H9 (cell line): ENCODE data around the gene RGN. TPM values are rescaled to one million over a fixed set of nuclear protein-coding genes. Genes with fewer than 3 reads are reported as not detected.

Experiments used
- DNase-seq: peaks from one replicate; pipeline ENCODE4 v3.0.0-alpha.2; 2017
- H2AFZ ChIP-seq: one replicate; pipeline ENCODE4 v1.6.1; 2013; ENCODE audit warnings: mild to moderate bottlenecking, low read length, control low read depth, moderate library complexity
- H2AK5ac ChIP-seq: 2 replicates; pipeline ENCODE4 v1.6.1; 2013; ENCODE audit warnings: low read length, control low read depth, mixed read lengths; ENCODE audit not compliant: insufficient read length
- H2BK120ac ChIP-seq: one replicate; pipeline ENCODE4 v1.6.1; 2013; ENCODE audit warnings: low read depth, mild to moderate bottlenecking, low read length, control low read depth, inconsistent platforms; ENCODE audit not compliant: poor library complexity, severe bottlenecking
- H2BK12ac ChIP-seq: 2 replicates; pipeline ENCODE4 v1.6.1; 2013; ENCODE audit warnings: low read length, control low read depth, mixed read lengths, low read depth; ENCODE audit not compliant: insufficient read length
- H2BK15ac ChIP-seq: 2 replicates; pipeline ENCODE4 v1.6.1; 2013; ENCODE audit warnings: low read depth, low read length, control low read depth
- H2BK20ac ChIP-seq: one replicate; pipeline ENCODE4 v1.6.1; 2013; ENCODE audit warnings: low read depth, mild to moderate bottlenecking, low read length, control low read depth, inconsistent platforms; ENCODE audit not compliant: poor library complexity, severe bottlenecking
- H2BK5ac ChIP-seq: 2 replicates; pipeline ENCODE4 v1.6.1; 2013; ENCODE audit warnings: low read length, control low read depth, mixed read lengths; ENCODE audit not compliant: insufficient read length
- H3K14ac ChIP-seq: 2 replicates; pipeline ENCODE4 v1.6.1; 2013; ENCODE audit warnings: low read length, control low read depth; ENCODE audit not compliant: insufficient read depth
- H3K18ac ChIP-seq: 2 replicates; pipeline ENCODE4 v1.6.1; 2013; ENCODE audit warnings: low read depth, mild to moderate bottlenecking, mixed read lengths, low read length, control low read depth; ENCODE audit not compliant: insufficient read length
- H3K23ac ChIP-seq: 2 replicates; pipeline ENCODE4 v1.6.1; 2013; ENCODE audit warnings: low read length, control low read depth, mixed read lengths, low read depth; ENCODE audit not compliant: insufficient read length
- H3K23me2 ChIP-seq: 2 replicates; pipeline ENCODE4 v1.6.1; 2013; ENCODE audit warnings: low read depth, mild to moderate bottlenecking, mixed read lengths, low read length, control low read depth; ENCODE audit not compliant: insufficient read length, poor library complexity, severe bottlenecking
- H3K27ac ChIP-seq: 2 replicates; pipeline ENCODE4 v1.5.1; 2013; ENCODE audit warnings: low read length, control low read depth, mixed read lengths, low read depth; ENCODE audit not compliant: insufficient read length
- H3K27me3 ChIP-seq: 2 replicates; pipeline ENCODE4 v1.6.1; 2013; ENCODE audit warnings: low read length, control low read depth, inconsistent platforms; ENCODE audit not compliant: insufficient read depth
- H3K4ac ChIP-seq: 2 replicates; pipeline ENCODE4 v1.6.1; 2013; ENCODE audit warnings: low read depth, mild to moderate bottlenecking, control low read depth, inconsistent platforms, low read length, moderate library complexity
- H3K4me1 ChIP-seq: 2 replicates; pipeline ENCODE4 v1.6.1; 2013; ENCODE audit warnings: low read length, control low read depth, inconsistent platforms; ENCODE audit not compliant: insufficient read depth
- H3K4me2 ChIP-seq: 2 replicates; pipeline ENCODE4 v1.6.1; 2013; ENCODE audit warnings: low read length, control low read depth, mixed read lengths; ENCODE audit not compliant: insufficient read length, insufficient read depth
- H3K56ac ChIP-seq: 2 replicates; pipeline ENCODE4 v1.6.1; 2013; ENCODE audit warnings: low read depth, mild to moderate bottlenecking, mixed read lengths, low read length, control low read depth; ENCODE audit not compliant: insufficient read length
- H3K79me1 ChIP-seq: 2 replicates; pipeline ENCODE4 v1.6.1; 2013; ENCODE audit warnings: low read depth, mild to moderate bottlenecking, moderate library complexity, low read length, control low read depth, inconsistent platforms; ENCODE audit not compliant: insufficient read depth, poor library complexity, severe bottlenecking
- H3K79me2 ChIP-seq: 2 replicates; pipeline ENCODE4 v1.6.1; 2013; ENCODE audit warnings: low read length, control low read depth, inconsistent platforms; ENCODE audit not compliant: insufficient read depth
- H3K9ac ChIP-seq: 2 replicates; pipeline ENCODE4 v1.6.1; 2013; ENCODE audit warnings: low read length, control low read depth, mixed read lengths; ENCODE audit not compliant: insufficient read length; ENCODE audit errors: extremely low read depth
- H3K9me3 ChIP-seq: one replicate; pipeline ENCODE4 v1.6.1; 2013; ENCODE audit warnings: low read depth, low read length, inconsistent platforms; ENCODE audit not compliant: control insufficient read depth
- H3T11ph ChIP-seq: one replicate; pipeline ENCODE4 v1.6.1; 2013; ENCODE audit warnings: mild to moderate bottlenecking, low read length, control low read depth, inconsistent platforms
- H4K20me1 ChIP-seq: one replicate; pipeline ENCODE4 v1.6.1; 2013; ENCODE audit not compliant: control insufficient read depth, insufficient read length, insufficient read depth
- H4K5ac ChIP-seq: 2 replicates; pipeline ENCODE4 v1.6.1; 2013; ENCODE audit warnings: low read depth, mild to moderate bottlenecking, mixed read lengths, low read length, control low read depth; ENCODE audit not compliant: insufficient read length
- H4K8ac ChIP-seq: replicated peaks from 2 replicates; pipeline ENCODE4 v1.6.1; 2013; ENCODE audit warnings: low read length, control low read depth, mixed read lengths, low read depth; ENCODE audit not compliant: insufficient read length
- H4K91ac ChIP-seq: 2 replicates; pipeline ENCODE4 v1.6.1; 2013; ENCODE audit warnings: low read depth, mild to moderate bottlenecking, moderate library complexity, mixed read lengths, low read length, control low read depth; ENCODE audit not compliant: insufficient read length
- H3K27ac Mint-ChIP-seq, 3 experiments: 2 replicates in 2 of 3; 3 replicates in 1 of 3; pipeline ENCODE4 v1.8.0; 2020 to 2021; ENCODE audit warnings: mixed read lengths in 3 of 3, mild to moderate bottlenecking in 1 of 3, moderate library complexity in 1 of 3
- H3K27me3 Mint-ChIP-seq: 2 replicates; pipeline ENCODE4 v1.8.0; 2021; ENCODE audit warnings: low read depth, mild to moderate bottlenecking, moderate library complexity, mixed read lengths
- H3K36me3 Mint-ChIP-seq, 3 experiments: 2 replicates in 2 of 3; 3 replicates in 1 of 3; pipeline ENCODE4 v1.8.0; 2020 to 2021; ENCODE audit warnings: low read depth in 3 of 3, mixed read lengths in 3 of 3; ENCODE audit not compliant: insufficient read depth in 1 of 3
- H3K4me1 Mint-ChIP-seq, 2 experiments: 2 replicates each; pipeline ENCODE4 v1.8.0; 2020; ENCODE audit warnings: mixed read lengths in 2 of 2
- H3K4me3 Mint-ChIP-seq, 2 experiments: 2 replicates in 1 of 2; 3 replicates in 1 of 2; pipeline ENCODE4 v1.8.0; 2020 to 2021; ENCODE audit warnings: mild to moderate bottlenecking in 2 of 2, mixed read lengths in 2 of 2, moderate library complexity in 1 of 2
- H3K9me3 Mint-ChIP-seq, 2 experiments: 2 replicates in 1 of 2; 3 replicates in 1 of 2; pipeline ENCODE4 v1.8.0; 2020; ENCODE audit warnings: mild to moderate bottlenecking in 2 of 2, mixed read lengths in 2 of 2, moderate library complexity in 1 of 2
- WGBS: extraction: QIAGEN DNeasy Blood & Tissue Kit; methylation state at CpG from one replicate; pipeline ENCODE4 v1.1.7; 2013; ENCODE audit warnings: missing lambda C conversion rate, low lambda C conversion rate, mixed read lengths; ENCODE audit not compliant: insufficient read length; ENCODE audit errors: extremely low coverage; 5-methylcytosine and 5-hydroxymethylcytosine counted together
- total RNA-seq: library from RNA; stranded (reverse); gene quantifications from 2 replicates; pipeline ENCODE4 v1.2.1, GENCODE V29; 2021
- TF ChIP-seq, protein P1 (sequence below): fragments of 200-600 bp; sonication (generic); conservative IDR thresholded peaks from 3 replicates; pipeline ENCODE4 v1.8.0; 2021; ENCODE audit warnings: antibody characterized with exemption, mild to moderate bottlenecking

Gene RGN
- total RNA-seq, 1 experiment from 2014 or later, result not detected

DNA sequence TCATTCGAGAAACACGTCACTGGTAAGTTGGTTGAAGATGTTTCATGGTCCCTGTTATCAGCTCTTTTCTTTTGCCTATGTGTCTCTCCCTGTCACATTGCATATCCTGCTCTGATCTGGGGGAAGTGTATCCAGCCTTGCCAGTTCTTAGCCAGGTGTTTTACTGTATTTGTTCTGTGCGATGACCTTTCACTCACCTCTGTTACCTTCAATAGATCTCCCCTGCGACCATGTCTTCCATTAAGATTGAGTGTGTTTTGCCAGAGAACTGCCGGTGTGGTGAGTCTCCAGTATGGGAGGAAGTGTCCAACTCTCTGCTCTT, 2.6 kb downstream of the RGN start:
- TF ChIP-seq, protein P1, sequence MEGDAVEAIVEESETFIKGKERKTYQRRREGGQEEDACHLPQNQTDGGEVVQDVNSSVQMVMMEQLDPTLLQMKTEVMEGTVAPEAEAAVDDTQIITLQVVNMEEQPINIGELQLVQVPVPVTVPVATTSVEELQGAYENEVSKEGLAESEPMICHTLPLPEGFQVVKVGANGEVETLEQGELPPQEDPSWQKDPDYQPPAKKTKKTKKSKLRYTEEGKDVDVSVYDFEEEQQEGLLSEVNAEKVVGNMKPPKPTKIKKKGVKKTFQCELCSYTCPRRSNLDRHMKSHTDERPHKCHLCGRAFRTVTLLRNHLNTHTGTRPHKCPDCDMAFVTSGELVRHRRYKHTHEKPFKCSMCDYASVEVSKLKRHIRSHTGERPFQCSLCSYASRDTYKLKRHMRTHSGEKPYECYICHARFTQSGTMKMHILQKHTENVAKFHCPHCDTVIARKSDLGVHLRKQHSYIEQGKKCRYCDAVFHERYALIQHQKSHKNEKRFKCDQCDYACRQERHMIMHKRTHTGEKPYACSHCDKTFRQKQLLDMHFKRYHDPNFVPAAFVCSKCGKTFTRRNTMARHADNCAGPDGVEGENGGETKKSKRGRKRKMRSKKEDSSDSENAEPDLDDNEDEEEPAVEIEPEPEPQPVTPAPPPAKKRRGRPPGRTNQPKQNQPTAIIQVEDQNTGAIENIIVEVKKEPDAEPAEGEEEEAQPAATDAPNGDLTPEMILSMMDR, result no peak
- no peak for DNase-seq
- H3T11ph ChIP-seq, result no peak overlapping the region
- H3K14ac ChIP-seq, result no peak overlapping the region
- Mint-ChIP-seq H3K27me3 (no peaks in the 10 kb centered on the region; the same call in 1 of the 2 replicates), H3K4me1 (no peaks in the 10 kb centered on the region), H3K4me3 (no peak overlapping the region), H3K36me3 (peaks cover 0 to 6% (median 0%) of the 10 kb centered on the region in 3 experiments; a peak in 1 of 7 replicates), H3K27ac (no peak overlapping the region), H3K9me3 (peaks cover 54 to 60% of the 10 kb centered on the region in 2 experiments)
- H2BK20ac ChIP-seq, result no peak overlapping the region
- H4K8ac ChIP-seq, result no peak overlapping the region
- no peak overlapping the region for H2AFZ ChIP-seq
- H4K20me1 ChIP-seq, result no peaks in the 10 kb centered on the region
- no peak overlapping the region for H2BK12ac ChIP-seq
- no peak overlapping the region for H2BK5ac ChIP-seq
- no peak overlapping the region for H3K4ac ChIP-seq
- no peak overlapping the region for H4K91ac ChIP-seq
- H3K23me2 ChIP-seq, result no peaks in the 10 kb centered on the region
- no peak overlapping the region for H2BK120ac ChIP-seq
- no peaks in the 10 kb centered on the region for H3K27me3 ChIP-seq
- no peaks in the 10 kb centered on the region for H3K79me1 ChIP-seq
- no peak overlapping the region for H3K4me2 ChIP-seq
- no peak overlapping the region for H4K5ac ChIP-seq
- H3K18ac ChIP-seq, result no peak overlapping the region
- H3K4me1 ChIP-seq, result no peaks in the 10 kb centered on the region
- no CpG with 5 or more reads among the region's 5 CpGs for WGBS
- no peak overlapping the region for H3K23ac ChIP-seq
- no peaks in the 10 kb centered on the region for H3K79me2 ChIP-seq
- no peak overlapping the region for H3K9ac ChIP-seq
- no peak overlapping the region for H2BK15ac ChIP-seq
- peaks cover 18% of the 10 kb centered on the region for H3K9me3 ChIP-seq
- H3K27ac ChIP-seq, result no peak overlapping the region
- H2AK5ac ChIP-seq, result no peak overlapping the region
- no peak overlapping the region for H3K56ac ChIP-seq
